DMS 273 (cell line): ENCODE data around the gene PDGFA.

Experiments
- DNase-seq: peaks from one replicate; lab custom pipeline; 2025; ENCODE audit not compliant: unreplicated experiment; lab: John Stamatoyannopoulos, UW

Gene PDGFA

DNA sequence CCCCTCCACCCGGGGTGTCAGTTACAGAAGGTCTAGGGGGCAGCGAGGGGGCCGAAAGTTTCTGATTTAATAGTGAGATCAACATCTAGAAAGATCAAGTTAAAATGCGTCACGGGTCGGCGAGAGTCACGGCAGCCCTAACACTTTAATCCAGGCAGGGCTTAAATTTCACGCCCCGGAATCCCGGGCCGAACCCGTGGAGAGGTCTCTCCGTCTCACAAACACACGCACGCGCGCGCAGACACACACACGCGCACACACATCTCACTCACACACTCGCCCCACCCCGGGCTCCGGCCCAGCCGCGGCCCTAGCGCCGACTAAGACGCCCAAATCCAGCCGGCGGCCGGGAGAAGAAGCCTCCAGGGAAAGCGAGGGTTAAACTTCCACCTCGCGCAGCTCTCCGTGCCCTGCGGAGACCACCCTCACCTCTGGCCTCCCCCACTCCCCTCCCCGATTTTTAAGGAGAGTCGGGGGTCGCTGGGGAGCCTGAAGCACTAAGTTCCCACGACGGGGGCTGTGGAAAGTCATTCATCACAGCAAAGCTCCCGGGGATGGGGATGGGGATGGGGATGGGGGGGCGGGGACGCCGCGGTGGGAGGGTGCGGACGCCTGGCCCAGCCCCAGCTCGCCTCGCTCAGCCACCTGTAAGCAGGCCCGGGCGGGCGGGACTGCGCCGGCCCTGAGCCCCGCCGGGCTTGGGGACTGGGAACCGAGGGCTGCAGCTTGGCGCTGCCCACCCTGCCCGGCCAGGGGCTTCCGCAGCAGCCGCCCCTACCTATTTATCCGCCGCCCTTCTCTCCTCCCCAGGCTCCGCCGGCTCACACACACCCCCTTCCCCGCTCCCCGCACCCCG lies 1.6 kb downstream of the PDGFA start:
- DNase-seq, result peak; percentile 80

DNA sequence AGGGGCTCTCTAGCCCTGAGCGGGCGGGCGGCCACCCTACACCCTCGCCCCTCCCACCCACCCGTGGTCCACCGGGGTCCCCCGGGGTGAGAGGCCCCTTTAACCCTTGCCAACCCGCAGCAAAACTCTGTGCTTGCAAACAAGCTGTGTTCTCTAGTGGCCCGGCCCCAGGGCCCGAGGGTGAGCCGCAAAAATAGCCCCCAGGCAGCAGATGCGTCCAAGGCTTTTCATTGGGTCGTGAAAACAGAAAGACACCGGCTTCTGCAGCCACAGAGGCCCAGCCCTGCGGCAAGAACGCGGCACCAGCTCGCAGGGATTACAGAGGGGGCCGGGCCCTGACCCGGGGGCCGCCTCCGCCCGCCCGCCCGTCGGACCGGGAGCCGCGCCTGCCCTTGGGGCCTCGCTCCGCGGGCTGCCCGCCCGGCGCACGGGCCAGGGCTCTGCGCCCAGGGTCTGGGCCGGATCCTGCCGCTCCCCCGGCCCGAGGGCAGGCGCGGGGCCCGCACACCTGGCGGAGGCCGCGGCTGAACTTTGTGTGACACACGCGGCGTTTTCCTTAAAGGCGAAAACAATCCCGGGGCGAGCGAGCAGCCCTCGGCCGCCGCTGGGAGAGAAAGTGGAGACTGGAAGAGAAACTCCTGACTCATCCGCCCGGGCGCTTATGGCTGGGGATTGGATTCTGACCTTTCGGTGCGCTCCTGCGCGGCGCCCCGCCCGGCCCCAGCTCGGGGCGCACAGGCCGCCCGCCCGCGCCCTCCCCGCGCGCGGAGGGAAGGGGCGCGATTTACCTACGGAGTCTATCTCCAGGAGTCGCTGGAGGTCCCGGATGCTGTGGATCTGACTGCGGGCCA lies 2.8 kb downstream of the PDGFA start:
- peak; percentile 75 for DNase-seq

GRCh38 chr7:516216-516605 lies 3.4 kb downstream of the PDGFA start:
- DNase-seq, result no peak

DNA sequence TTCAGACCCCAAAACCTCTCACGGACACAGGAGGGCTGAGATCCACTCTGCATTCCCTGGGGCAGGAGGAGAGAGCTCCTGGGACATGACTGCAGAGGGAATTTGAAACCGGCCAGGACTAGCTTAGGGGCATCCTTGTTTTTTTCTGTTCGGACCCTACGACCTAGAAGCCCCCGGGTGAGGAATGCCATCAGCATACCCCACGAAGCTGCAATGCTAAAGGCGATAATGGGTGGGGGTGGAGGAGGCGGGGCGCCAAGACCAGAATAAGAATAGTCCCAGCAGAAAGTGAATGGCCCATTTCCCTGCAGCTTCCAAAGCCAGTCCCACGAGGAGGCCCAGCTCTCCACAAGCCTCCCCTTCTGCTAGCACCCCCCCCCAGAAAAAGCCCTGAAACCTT lies 4.0 kb downstream of the PDGFA start:
- no peak for DNase-seq

DNA sequence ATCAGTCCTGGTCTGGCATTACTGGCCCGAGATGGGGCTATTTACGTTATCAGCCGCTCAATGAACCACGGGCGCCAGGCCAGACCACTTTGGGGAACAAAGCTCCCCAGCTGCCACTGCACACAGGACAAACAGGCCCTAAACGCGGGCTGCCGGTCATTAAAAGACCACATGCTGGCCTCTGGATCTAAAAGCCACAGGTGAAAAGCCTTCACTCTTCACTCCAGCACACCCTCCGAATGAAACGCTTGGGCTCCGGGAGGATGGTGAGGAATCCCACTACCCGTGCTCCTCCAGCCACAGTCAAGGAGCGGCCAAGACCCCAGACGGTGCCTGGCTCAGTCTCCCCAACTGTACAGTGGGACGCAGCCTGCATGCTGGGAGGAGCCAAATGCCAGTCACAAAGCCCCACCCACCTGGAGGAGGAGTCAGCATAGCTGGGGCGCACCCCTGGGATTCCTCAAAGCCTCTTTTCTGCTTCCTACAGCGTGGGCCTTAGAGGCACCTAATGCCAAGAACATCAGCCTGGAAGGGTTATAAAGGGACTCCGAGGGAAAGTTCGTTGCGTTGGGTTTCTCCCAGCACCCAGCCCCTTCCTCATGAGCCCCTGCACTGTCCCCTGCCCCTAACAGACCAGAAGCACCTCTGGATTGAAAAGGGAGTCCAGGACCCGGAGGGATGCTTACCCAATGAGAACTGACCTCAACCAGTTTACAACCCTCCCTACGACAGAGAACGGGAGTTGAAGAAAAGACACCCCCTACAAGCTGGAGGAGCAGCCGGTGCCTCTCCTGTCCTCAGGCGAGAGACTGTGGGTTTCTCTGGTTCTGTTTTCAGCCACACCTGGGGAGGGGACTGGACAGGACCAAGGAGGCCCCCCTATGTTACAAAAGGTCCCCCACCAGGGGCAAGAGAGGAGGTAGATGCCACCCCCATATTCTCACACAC lies 4.7 kb downstream of the PDGFA start:
- peak; percentile 47 for DNase-seq

DNA sequence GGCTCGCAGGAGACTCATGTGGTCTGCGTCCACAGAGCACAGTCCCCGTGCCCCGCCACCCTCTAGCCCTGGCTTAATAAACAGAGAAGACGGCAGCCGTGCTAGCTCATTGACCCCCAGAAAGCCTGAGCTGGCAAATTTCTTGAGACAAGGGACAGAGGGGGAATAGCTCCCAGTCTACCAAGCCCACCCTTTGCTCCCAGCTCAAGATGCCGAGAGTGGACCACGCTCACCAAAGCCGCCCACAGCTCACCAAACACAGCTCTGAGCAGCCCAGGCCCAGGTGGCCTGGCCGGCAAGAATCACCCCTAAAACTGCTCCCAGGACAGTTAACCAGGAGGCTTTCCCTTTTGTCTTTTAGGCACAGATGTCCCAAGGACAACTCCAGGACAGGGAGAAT lies 5.4 kb downstream of the PDGFA start:
- no peak for DNase-seq

GRCh38 chr7:513521-514166 lies 6.0 kb downstream of the PDGFA start:
- no peak for DNase-seq

GRCh38 chr7:512541-513311 lies 6.9 kb downstream of the PDGFA start:
- DNase-seq, result peak; percentile 35

DNA sequence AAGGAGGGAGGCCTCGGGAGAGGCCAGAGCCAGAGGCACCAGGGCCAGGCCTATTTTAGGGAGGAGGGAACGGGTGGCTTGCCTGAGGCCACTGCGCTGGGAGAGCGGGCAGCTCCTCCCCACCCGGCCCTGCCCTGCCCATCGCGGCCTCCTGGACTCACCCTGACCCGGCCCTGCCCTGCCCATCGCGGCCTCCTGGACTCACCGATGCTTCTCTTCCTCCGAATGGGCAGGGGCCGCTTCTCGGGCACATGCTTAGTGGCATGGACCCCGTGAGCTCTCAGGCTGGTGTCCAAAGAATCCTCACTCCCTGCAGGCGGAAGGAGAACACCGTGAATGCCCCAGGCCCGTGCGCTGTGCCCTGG lies 7.5 kb downstream of the PDGFA start:
- DNase-seq, result no peak

- DNase-seq, result no peak
Measured at GRCh38 chr7:511476-512145, 8.0 kb downstream of the PDGFA start.

DNA sequence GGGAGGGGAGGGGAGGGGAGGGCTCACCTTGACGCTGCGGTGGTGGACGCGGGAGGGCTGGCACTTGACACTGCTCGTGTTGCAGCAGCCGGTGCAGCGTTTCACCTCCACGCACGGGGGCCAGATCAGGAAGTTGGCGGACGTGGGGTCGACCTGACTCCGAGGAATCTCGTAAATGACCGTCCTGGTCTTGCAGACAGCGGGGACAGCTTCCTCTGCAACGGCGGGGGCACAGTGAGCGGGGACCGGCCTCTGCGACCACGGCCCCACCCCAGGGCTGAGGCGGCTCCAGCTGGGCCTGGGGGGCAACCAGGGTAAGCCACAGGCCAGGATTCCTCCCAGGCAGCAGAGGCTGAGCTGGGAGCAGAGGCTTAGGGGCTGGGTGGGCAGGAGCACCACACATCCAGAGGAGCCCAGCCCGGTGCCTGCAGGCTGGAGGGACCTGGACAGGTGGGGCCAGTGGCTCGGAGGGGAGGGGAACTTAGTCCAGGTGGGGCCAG lies 8.8 kb downstream of the PDGFA start:
- no peak for DNase-seq

DNA sequence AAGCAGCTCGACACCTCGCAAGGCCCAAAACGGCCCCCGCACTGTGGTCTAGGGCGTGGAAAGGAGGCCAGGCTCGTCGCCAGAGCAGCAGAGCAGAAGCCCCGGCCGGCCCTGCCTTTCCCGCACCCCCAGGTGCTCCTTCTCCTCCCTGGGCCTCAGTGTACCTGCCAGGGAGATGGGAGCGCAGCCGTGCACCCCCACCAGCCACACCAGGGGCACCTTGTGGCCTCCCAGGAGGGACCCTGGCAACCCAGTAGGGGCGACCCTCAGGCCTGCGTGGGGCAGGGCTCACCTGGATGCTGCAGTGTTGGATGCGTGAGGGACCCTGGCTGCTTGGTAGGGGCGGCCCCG lies 9.5 kb downstream of the PDGFA start:
- DNase-seq, result no peak

DNA sequence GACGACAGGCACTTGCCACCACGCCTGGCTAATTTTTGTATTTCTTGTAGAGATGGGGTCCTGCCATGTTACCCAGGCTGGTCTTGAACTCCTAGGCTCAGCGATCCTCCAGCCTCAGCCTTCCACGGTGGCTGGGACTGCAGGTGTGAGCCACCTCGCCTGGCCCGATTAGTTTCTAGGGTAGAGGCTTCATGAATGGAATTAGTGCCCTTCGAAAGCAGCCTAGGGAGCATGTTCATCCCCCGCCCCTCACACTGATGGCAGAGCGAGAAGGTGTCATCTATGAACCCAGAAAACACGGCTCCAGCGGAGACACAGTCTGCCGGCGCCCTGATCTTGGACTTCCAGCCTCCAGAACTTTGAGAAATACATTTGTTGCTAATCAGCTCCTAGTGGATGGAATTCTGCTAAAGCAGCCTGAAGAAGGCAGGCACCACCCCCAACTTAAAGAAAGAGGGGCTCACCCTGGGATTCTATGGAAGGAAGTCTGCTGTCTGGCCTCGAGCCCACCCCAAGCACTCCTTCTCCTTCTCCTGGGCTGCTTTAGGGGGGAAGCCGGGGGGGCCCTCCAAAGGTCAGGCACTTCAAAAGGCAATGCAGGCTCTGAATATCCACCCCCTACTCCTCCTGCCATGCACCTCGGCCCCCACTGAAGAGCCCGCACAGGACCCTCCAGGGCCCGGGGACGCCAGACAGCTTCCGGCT lies 10.1 kb downstream of the PDGFA start:
- no peak for DNase-seq

- DNase-seq, result no peak
Measured at GRCh38 chr7:508461-509170, 11.0 kb downstream of the PDGFA start.

- DNase-seq, result no peak
Measured at GRCh38 chr7:507623-508300, 11.9 kb downstream of the PDGFA start.

- no peak for DNase-seq
Measured at GRCh38 chr7:506921-507622, 12.6 kb downstream of the PDGFA start.

- DNase-seq, result no peak
Measured at GRCh38 chr7:506391-506831, 13.2 kb downstream of the PDGFA start.
